IMR-90 (cell line): ENCODE measurements around the gene KLHL28. TPM values are rescaled to one million over a fixed set of nuclear protein-coding genes. Genes with fewer than 3 reads are reported as not detected.
A peak's percentile ranks its signal among the peaks of the same experiment; 100 is the strongest.

Experiments
- ATAC-seq: fragments of 200-7000 bp; cut with Tn5 transposase; 2 replicates; pipeline ENCODE4 v1.9.1; 2020; ENCODE audit warnings: low read depth, mild to moderate bottlenecking, moderate library complexity
- BruUV-seq: library from RNA; stranded (reverse); fragments of 400-500 nt; replicated peaks from 2 replicates; lab custom pipeline; 2021; lab: Mats Ljungman, UMichigan
- CTCF ChIA-PET: fragments of 300-600 bp; formaldehyde crosslinking; extraction: SDS; loops from one replicate; lab custom pipeline; 2021; ENCODE audit warnings: antibody characterized with exemption; lab: Yijun Ruan, JAX
- POLR2A ChIA-PET: fragments of 300-600 bp; sonication (Branson Sonifier 250); formaldehyde crosslinking; loops from one replicate; lab custom pipeline; 2022; ENCODE audit warnings: antibody characterized with exemption; ENCODE audit not compliant: unreplicated experiment; lab: Charles Lee
- DNase-seq: peaks from one replicate; pipeline ENCODE4 v3.0.0; 2013
- H2AFZ ChIP-seq: replicated peaks from 2 replicates; pipeline ENCODE3; 2013; ENCODE audit warnings: low read length, mild to moderate bottlenecking; ENCODE audit not compliant: poor library complexity
- H2AK5ac ChIP-seq: 2 replicates; pipeline ENCODE4 v1.6.1; 2013; ENCODE audit warnings: low read depth, low read length, inconsistent platforms
- H2AK9ac ChIP-seq: replicated peaks from 2 replicates; pipeline ENCODE3; 2013; ENCODE audit warnings: mild to moderate bottlenecking, low read depth, low read length, moderate library complexity; ENCODE audit not compliant: poor library complexity
- H2BK120ac ChIP-seq: 2 replicates; pipeline ENCODE4 v1.6.1; 2013; ENCODE audit warnings: low read depth, low read length, inconsistent platforms
- H2BK15ac ChIP-seq: 3 replicates; pipeline ENCODE4 v1.6.1; 2013; ENCODE audit warnings: low read depth, low read length, inconsistent platforms
- H2BK20ac ChIP-seq: 2 replicates; pipeline ENCODE4 v1.6.1; 2013; ENCODE audit warnings: low read depth, mild to moderate bottlenecking, inconsistent platforms, low read length, moderate library complexity
- H2BK5ac ChIP-seq: 2 replicates; pipeline ENCODE4 v1.6.1; 2013; ENCODE audit warnings: mild to moderate bottlenecking, low read depth, low read length, inconsistent platforms; ENCODE audit not compliant: poor library complexity, severe bottlenecking
- H3K14ac ChIP-seq: replicated peaks from 2 replicates; pipeline ENCODE4 v1.6.1; 2013; ENCODE audit warnings: low read depth, low read length, inconsistent platforms
- H3K18ac ChIP-seq: 2 replicates; pipeline ENCODE4 v1.6.1; 2013; ENCODE audit warnings: low read depth, low read length, control low read depth
- H3K23ac ChIP-seq: 2 replicates; pipeline ENCODE4 v1.6.1; 2013; ENCODE audit warnings: low read depth, low read length, inconsistent platforms
- H3K27ac ChIP-seq: 2 replicates; pipeline ENCODE4 v1.5.1; 2013; ENCODE audit warnings: mild to moderate bottlenecking, control low read depth, low read length; ENCODE audit not compliant: insufficient read depth
- H3K27me3 ChIP-seq: 2 replicates; pipeline ENCODE4 v1.6.1; 2013; ENCODE audit warnings: low read length; ENCODE audit not compliant: control insufficient read depth, insufficient read depth
- H3K36me3 ChIP-seq: 2 replicates; pipeline ENCODE4 v1.6.1; 2013; ENCODE audit warnings: low read length, mixed read lengths; ENCODE audit not compliant: control insufficient read depth, insufficient read depth
- H3K4ac ChIP-seq: 2 replicates; pipeline ENCODE4 v1.6.1; 2013; ENCODE audit warnings: low read depth, low read length, inconsistent platforms
- H3K4me1 ChIP-seq: 2 replicates; pipeline ENCODE4 v1.6.1; 2013; ENCODE audit warnings: low read length, mixed read lengths; ENCODE audit not compliant: control insufficient read depth, insufficient read depth
- H3K4me2 ChIP-seq: 2 replicates; pipeline ENCODE4 v1.6.1; 2013; ENCODE audit warnings: low read depth, mild to moderate bottlenecking, control low read depth, low read length, moderate library complexity
- H3K4me3 ChIP-seq: 2 replicates; pipeline ENCODE4 v1.5.1; 2013; ENCODE audit warnings: low read depth, mild to moderate bottlenecking, control low read depth, low read length, moderate library complexity; ENCODE audit not compliant: insufficient read depth
- H3K56ac ChIP-seq: 2 replicates; pipeline ENCODE4 v1.6.1; 2013; ENCODE audit warnings: low read length, inconsistent platforms; ENCODE audit not compliant: insufficient read depth; ENCODE audit errors: extremely low read depth
- H3K79me1 ChIP-seq, 2 experiments: 2 replicates each; pipeline ENCODE4 v1.6.1; 2013; ENCODE audit warnings: low read length in 2 of 2, inconsistent platforms in 1 of 2, low read depth in 1 of 2
- H3K9ac ChIP-seq: 2 replicates; pipeline ENCODE4 v1.6.1; 2013; ENCODE audit warnings: low read depth, low read length, control low read depth
- H3K9me1 ChIP-seq: 2 replicates; pipeline ENCODE4 v1.6.1; 2013; ENCODE audit warnings: low read length, inconsistent platforms; ENCODE audit not compliant: insufficient read depth
- H3K9me3 ChIP-seq: 2 replicates; pipeline ENCODE4 v1.6.1; 2013; ENCODE audit warnings: low read length; ENCODE audit not compliant: control insufficient read depth, insufficient read depth
- H4K20me1 ChIP-seq: 2 replicates; pipeline ENCODE4 v1.6.1; 2013; ENCODE audit warnings: low read length, inconsistent platforms; ENCODE audit not compliant: insufficient read depth
- H4K5ac ChIP-seq: 2 replicates; pipeline ENCODE4 v1.6.1; 2013; ENCODE audit warnings: mild to moderate bottlenecking, low read depth, low read length, control low read depth
- H4K8ac ChIP-seq, 2 experiments: 2 replicates each; pipeline ENCODE4 v1.6.1; 2013; ENCODE audit warnings: low read depth in 2 of 2, low read length in 2 of 2, control low read depth in 1 of 2, inconsistent platforms in 1 of 2
- H4K91ac ChIP-seq: 2 replicates; pipeline ENCODE4 v1.6.1; 2013; ENCODE audit warnings: low read depth, low read length, inconsistent platforms; ENCODE audit not compliant: insufficient read depth
- BHLHE40 ChIP-seq: fragments of 150-350 bp; IDR thresholded peaks from 2 replicates; pipeline ENCODE4 v1.6.1; 2016; ENCODE audit warnings: mild to moderate bottlenecking, low read depth, low read length
- CEBPB ChIP-seq: IDR thresholded peaks from 2 replicates; pipeline ENCODE4 v1.6.1; 2012; ENCODE audit warnings: low read depth, low read length, improper control_type of control experiment
- CHD1 ChIP-seq: IDR thresholded peaks from 2 replicates; pipeline ENCODE4 v1.6.1; 2012; ENCODE audit warnings: low read depth, low read length, improper control_type of control experiment
- CTCF ChIP-seq: conservative IDR thresholded peaks from 2 replicates; pipeline ENCODE4 v1.5.1; 2012; ENCODE audit warnings: mild to moderate bottlenecking, low read depth, low read length, improper control_type of control experiment
- ELK1 ChIP-seq: fragments of 150-350 bp; IDR thresholded peaks from 2 replicates; pipeline ENCODE4 v1.6.1; 2016; ENCODE audit warnings: low read depth, mild to moderate bottlenecking, low read length, moderate library complexity, borderline replicate concordance
- FOS ChIP-seq: fragments of 150-350 bp; IDR thresholded peaks from 2 replicates; pipeline ENCODE4 v1.6.1; 2016; ENCODE audit warnings: low read depth, low read length
- MAFK ChIP-seq: IDR thresholded peaks from 2 replicates; pipeline ENCODE4 v1.6.1; 2012; ENCODE audit warnings: low read depth, low read length, improper control_type of control experiment
- MXI1 ChIP-seq: IDR thresholded peaks from 2 replicates; pipeline ENCODE4 v1.6.1; 2012; ENCODE audit warnings: low read depth, mild to moderate bottlenecking, low read length, moderate library complexity, borderline replicate concordance
- NFE2L2 ChIP-seq: fragments of 150-350 bp; IDR thresholded peaks from 2 replicates; pipeline ENCODE4 v1.6.1; 2016; ENCODE audit warnings: low read depth, mild to moderate bottlenecking, low read length
- POLR2A ChIP-seq: IDR thresholded peaks from 2 replicates; pipeline ENCODE4 v1.6.1; 2012; ENCODE audit warnings: mild to moderate bottlenecking, low read depth, low read length
- RAD21 ChIP-seq: IDR thresholded peaks from 2 replicates; pipeline ENCODE4 v1.6.1; 2012; ENCODE audit warnings: low read length, improper control_type of control experiment
- RCOR1 ChIP-seq: IDR thresholded peaks from 2 replicates; pipeline ENCODE4 v1.6.1; 2012; ENCODE audit warnings: mild to moderate bottlenecking, low read length, improper control_type of control experiment; ENCODE audit not compliant: insufficient replicate concordance
- RFX5 ChIP-seq: IDR thresholded peaks from 2 replicates; pipeline ENCODE4 v1.8.0; 2012; ENCODE audit warnings: low read depth, mild to moderate bottlenecking, low read length, moderate library complexity
- SMC3 ChIP-seq: fragments of 150-350 bp; IDR thresholded peaks from 2 replicates; pipeline ENCODE4 v1.6.1; 2016; ENCODE audit warnings: low read depth, mild to moderate bottlenecking, antibody characterized with exemption, low read length, moderate library complexity
- WGBS, 2 experiments: methylation state at CpG; one replicate each; pipeline versions ENCODE4 v1.1.5 to v1.1.7; 2013; ENCODE audit warnings: missing lambda C conversion rate in 2 of 2; ENCODE audit not compliant: insufficient read length in 1 of 2; ENCODE audit errors: extremely low coverage in 2 of 2; 5-methylcytosine and 5-hydroxymethylcytosine counted together
- dilution Hi-C: fragments of 300-500 bp; cut with HindIII; formaldehyde crosslinking; loops from one replicate; pipeline ENCODE4 v1.14.3; 2018; ENCODE audit warnings: low sequenced_read_pairs; ENCODE audit not compliant: unreplicated experiment
- in situ Hi-C: fragments of 300-500 bp; cut with MboI; formaldehyde crosslinking; loops from 3 replicates; pipeline ENCODE4 v1.14.3; 2019; ENCODE audit warnings: low sequenced_read_pairs, inconsistent platforms, mixed read lengths
- intact Hi-C: fragments of 100-400 bp; cut with micrococcal nuclease; formaldehyde crosslinking; loops from 2 replicates; pipeline ENCODE4 v1.10.0; 2022
- polyA plus RNA-seq, 3 experiments: library from polyadenylated mRNA; depleted of rRNA; stranded (reverse); fragments of >200 nt; gene quantifications; 2 replicates each; pipeline ENCODE4 v1.2.3, GENCODE V29; 2012; ENCODE audit warnings: low replicate concordance in 1 of 3
- total RNA-seq: library from RNA; depleted of rRNA; stranded (reverse); fragments of >200 nt; gene quantifications from 2 replicates; pipeline ENCODE4 v1.2.3, GENCODE V29; 2012

Gene KLHL28
- total and polyA plus RNA-seq, 2 of the 4 experiments (the other 2 are of a cell fraction): 2.9 to 7.7 TPM

GRCh38 chr14:44945264-44945663 lies 16.5 kb downstream of the KLHL28 start:
- Histone ChIP-seq H3K4me1 (peaks cover 3% of the 10 kb centered on the region; the same call in 1 of the 2 replicates), H4K20me1 (peaks cover 4% of the 10 kb centered on the region; the same call in 1 of the 2 replicates), H3K27ac (peak overlapping the region; percentile 45; the same call in 1 of the 2 replicates), H2BK15ac (no peak overlapping the region), H3K14ac (no peak overlapping the region), H3K23ac (no peak overlapping the region), H3K9ac (no peak overlapping the region), H3K9me3 (peaks cover 4% of the 10 kb centered on the region), H2AK5ac (no peak overlapping the region), H3K4ac (no peak overlapping the region), H4K5ac (no peak overlapping the region), H3K79me1 (peaks cover 2 to 13% of the 10 kb centered on the region in 2 experiments; a peak in 2 of 4 replicates), H3K27me3 (no peaks in the 10 kb centered on the region), H2BK20ac (no peak overlapping the region), H2BK5ac (no peak overlapping the region), H3K4me3 (no peak overlapping the region), H2AK9ac (no peak overlapping the region), H3K18ac (no peak overlapping the region), H4K8ac (no peak overlapping the region), H3K9me1 (no peaks in the 10 kb centered on the region), H3K36me3 (peaks cover 11% of the 10 kb centered on the region), H2BK120ac (no peak overlapping the region), H2AFZ (no peak overlapping the region), H4K91ac (no peak overlapping the region), H3K4me2 (no peak overlapping the region), H3K56ac (no peak overlapping the region)
- TF ChIP-seq NFE2L2 (no peak), MXI1 (no peak), CEBPB (no peak), FOS (no peak), RAD21 (no peak), RFX5 (no peak), ELK1 (no peak), CHD1 (no peak), MAFK (no peak), CTCF (no peak), SMC3 (no peak), RCOR1 (no peak), BHLHE40 (no peak), POLR2A (no peak)
- BruUV-seq: TSS peak; percentile 45
- POLR2A ChIA-PET: no interaction called here
- ATAC-seq (peak; percentile 68), DNase-seq (peak; percentile 88)
- in situ Hi-C loops: no loop called here
- CTCF ChIA-PET: interaction anchor here (0.9 to 1.0 kb wide), 2 partner anchors 12 to 14 kb away, joined by 3 read pairs; no protein-coding TSS in a partner anchor
- WGBS, 2 experiments: 92% methylated on average over 2 of the region's 4 CpGs; no CpG with 5 or more reads in 1 of the 2 experiments
- intact Hi-C loops: no loop called here
- dilution Hi-C loops: no loop called here
